DMS53 (cell line): Measurements from ENCODE around the gene NRP1.
"Not testable (repeated sequence)": the region's sequence is repeated elsewhere in the genome, so short reads cannot be mapped to it uniquely, and the experiment has no call there.

ENCODE experiments used
- DNase-seq: peaks from one replicate; lab custom pipeline; 2025; lab: John Stamatoyannopoulos, UW

NRP1 gene

GRCh38 chr10:33237736-33238624, 96.5 kb downstream of the NRP1 start:
- peak; percentile 79 for DNase-seq

- no peak for DNase-seq
Measured at GRCh38 chr10:33236916-33237315, 97.6 kb downstream of the NRP1 start.

- no peak for DNase-seq
Measured at GRCh38 chr10:33235951-33236350, 98.5 kb downstream of the NRP1 start.

DNA sequence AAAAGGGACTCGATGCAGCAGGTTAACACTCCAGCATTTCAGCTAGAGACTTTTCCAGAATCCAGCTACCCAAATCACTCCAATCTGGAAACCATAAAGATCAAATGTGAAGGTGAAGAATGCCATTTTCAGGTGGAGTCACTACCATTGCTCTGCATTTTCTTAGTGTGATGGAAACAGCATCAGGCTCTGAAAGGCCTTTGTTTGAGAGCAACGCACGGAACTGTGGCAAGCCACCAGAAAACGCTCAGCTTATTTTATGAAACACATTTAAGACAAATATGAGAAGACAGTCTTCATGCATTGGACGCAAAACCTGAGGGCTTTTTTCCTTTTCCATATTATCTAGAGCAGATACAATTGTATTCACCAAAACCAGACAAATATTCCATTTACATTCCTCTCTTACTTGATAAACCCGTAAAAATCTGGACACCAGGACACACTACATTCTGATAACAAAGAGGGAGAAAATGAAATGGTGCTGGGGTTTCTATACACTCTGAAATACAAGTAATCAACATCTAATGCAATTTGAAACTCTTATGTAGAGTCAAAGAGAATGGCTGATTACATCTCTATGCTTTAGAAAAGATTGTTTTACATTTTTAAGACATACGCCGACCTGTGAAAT, 99.1 kb downstream of the NRP1 start:
- DNase-seq = no peak

DNA sequence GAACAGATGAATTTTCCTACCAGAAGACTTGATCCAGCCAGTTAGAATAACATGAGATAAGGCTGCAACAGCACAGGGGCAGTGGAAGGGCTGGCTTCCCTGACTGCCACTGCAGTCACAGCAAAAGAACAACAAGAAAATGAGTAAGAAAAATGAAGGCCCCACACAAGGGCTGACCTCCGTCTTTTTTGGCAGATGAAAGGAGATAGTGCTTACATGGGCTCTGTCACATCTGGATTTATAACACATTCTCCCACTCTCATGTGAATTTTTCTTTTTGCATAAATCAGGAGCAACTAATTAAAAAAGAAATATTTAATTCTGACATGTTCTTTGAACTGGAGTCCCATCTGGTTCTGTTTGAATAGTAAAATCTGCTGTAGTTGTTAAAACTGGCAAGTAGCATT, 99.6 kb downstream of the NRP1 start:
- no peak for DNase-seq

DNA sequence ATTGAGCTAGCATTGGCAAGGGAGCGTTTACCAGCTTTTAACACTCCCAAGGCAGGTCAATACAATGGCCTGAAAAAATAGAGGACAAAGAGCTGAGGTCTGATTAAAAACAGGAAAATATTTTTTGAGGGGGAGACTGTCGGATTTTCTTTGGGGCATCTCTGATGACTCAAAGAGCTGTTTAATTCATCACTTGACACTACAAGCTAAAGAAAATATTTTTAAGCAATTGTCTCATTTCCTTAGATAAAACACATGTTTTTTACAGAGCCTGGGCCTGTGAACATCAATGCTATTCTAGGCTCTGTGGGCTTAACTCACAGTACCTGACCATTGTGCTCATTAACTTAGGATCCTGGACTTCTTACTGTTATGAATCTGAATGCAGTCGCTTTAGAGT, 100.8 kb downstream of the NRP1 start:
- DNase-seq = no peak

DNA sequence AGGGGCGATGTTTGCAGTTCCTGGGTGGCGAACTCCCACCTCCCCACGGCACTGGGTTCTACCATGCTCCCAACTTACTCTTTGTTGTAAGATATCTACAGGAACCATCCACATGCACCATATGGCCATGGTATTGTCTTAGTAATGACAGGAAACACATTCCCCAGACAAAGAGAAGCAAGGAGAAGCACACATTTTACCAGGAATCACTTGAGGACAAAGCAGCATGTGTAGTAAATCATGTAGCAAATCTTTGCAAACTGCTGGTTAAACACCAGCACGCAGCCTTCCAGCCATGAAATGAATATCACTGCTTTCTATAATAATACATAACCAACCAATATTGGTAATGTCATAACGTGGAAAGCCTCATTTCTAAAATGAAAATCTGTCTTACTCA, 101.2 kb downstream of the NRP1 start:
- no peak for DNase-seq

DNA sequence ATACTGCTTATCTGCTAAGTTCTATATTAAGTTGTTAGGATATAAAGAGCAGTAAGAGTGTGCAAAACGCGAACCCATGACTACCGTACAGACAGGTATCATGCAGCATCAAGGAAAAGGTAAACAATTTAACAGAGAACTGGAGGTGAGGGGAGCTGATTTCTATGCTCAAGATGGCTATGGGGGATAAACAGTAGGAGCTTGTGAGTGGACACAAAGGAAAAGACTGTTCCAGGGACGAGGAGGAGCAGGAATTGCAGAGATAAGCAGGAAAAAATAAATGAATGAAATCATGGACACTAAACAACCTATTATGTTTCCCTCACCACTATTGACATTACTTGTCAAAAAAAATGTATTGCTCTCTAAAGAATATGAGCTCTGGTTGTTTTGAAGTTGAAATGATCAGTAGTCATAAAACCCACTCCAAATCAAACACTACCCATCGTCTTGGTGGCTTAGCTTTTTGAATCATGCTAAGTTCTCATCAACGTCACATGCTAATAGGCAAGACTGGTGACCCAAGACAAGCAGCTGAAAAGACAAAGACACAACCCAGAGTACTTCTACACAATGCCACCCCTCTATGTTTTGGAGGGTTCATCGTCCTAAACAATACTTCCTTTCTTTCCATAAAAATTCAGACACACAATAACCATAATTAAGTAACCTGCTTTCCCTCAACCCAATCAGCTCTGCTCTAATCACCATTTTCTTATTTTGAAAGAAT, 102.7 kb downstream of the NRP1 start:
- no peak for DNase-seq

- peak; percentile 39 for DNase-seq
Measured at GRCh38 chr10:33229949-33230267, 104.6 kb downstream of the NRP1 start.

- peak; percentile 83 for DNase-seq
Measured at GRCh38 chr10:33229252-33229948, 105.1 kb downstream of the NRP1 start.

- DNase-seq = no peak
Measured at GRCh38 chr10:33228426-33228825, 106.0 kb downstream of the NRP1 start.

GRCh38 chr10:33227489-33227888, 107.0 kb downstream of the NRP1 start:
- no peak for DNase-seq

DNA sequence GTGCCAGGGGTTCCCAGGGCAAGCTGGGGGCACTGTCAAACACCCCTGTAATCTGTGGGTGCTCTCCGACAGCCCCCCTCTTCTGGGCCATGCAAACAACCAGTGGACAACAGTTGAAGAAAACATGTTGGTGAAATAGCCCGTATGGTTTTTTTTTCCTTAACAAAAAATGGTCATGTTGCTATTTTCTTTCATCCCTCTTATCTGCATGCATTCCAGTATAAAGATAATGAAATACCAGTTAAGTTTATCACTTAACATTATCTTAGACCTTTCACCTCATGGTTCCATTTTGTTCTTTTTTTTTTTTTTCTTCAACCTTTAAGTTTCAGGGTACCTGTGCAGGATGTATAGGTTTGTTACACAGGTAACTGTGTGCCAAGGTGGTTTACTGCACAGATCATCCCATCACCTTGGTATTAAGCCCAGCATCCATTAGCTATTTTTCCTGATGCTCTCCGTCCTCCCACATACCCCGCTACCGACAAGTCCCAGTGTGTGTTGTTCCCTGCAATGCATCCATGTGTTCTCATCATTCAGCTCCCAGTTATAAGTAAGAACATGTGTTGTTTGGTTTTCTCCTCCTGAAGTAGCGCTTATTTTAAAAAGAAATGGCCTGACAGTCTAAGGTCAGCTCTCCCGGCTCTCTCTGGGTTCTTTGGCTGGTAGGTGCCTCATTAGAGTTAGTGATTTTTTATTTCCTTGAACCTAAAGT, 110.1 kb downstream of the NRP1 start:
- DNase-seq = no peak

GRCh38 chr10:33223326-33224000, 111.0 kb downstream of the NRP1 start:
- DNase-seq = no peak

DNA sequence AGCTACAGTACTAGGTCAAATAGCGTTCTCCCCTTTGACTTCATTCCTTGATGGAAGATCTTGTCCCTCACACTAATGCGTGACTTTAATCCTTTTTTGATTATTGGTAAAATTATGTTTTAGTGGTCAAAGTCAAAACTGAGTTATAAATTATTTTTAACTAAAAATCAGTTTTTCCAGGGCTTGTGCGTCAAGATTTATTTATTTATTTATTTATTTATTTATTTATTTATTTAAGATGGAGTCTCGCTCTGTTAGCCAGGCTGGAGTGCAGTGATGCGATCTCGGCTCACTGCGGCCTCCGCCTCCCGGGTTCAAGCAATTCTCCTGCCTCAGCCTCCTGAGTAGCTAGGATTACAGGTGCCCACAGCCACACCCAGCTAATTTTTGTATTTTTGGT, 112.2 kb downstream of the NRP1 start:
- DNase-seq = not testable (repeated sequence)

DNA sequence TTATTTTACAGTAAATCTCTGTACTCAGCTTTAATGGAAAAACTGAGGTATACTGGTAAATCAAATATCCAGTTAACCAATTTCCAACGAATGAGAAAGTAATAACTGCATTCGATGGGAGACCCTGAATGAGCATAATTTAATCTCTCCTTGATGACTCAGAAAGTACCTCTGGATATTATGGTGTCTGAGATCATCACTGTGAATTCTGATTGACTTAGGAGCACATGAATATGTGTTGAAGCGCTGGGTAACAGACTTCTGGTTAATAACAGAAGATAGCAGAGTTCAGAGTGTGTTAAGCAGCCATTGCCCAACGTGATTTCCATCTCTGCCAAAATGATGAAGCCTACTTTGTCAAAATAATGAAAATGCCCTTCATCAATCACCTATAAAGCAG, 116.6 kb downstream of the NRP1 start:
- DNase-seq = peak; percentile 69

DNA sequence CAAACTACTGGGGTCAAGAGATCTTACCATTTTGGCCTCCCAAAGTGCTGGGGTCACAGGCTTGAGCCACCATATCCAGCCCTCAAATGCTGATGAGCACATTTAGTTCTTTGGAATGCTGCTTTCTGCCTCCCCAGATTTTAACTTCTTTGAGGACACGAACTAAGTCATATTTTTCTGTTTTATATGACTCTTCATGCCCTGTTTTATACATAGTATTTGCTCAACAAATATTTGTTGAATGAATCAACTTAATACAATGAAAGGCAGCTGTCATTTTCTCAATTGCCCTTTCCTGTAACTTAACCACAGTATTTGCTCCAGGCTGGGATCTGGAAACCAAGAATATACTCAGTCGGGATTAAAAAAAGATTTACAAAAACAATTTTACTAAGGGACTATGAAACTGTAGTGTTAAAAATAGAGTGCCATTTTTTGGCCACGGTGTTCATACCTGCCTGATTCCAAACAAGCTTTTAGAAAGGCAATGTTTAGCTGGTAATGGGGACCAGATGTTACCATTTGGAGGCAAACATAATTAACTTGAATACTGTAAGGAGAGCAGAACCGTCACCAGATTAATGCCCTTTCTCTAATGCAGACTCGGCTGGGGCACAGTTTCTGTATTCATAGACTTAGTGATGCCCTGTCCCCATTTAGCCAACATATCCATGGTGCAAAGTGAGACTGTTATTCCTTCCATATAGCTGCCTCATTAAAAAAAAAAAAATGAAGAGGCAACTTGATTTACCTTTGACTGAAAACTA, 117.6 kb downstream of the NRP1 start:
- peak; percentile 92 for DNase-seq

GRCh38 chr10:33215635-33216034, 118.8 kb downstream of the NRP1 start:
- no peak for DNase-seq

GRCh38 chr10:33215154-33215553, 119.3 kb downstream of the NRP1 start:
- no peak for DNase-seq

DNA sequence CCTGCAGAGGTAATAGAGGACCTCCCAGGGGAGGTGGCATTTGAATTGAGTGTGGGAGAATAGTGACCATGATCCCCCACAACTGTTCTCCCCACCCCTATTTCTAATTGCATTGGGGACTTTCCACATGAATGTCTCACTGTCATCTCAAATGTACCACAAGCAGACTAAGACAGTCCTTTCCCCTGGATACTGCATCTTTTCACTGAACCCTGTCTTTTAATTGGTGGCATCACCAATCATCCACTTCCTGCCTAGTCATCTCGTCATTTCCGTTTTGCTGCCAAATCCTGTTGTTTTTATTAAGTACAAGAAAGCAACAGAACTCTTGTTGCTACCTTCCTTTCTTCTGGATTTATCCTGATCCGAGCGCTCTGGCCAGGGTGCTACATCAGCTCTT, 120.3 kb downstream of the NRP1 start:
- DNase-seq = no peak
